Duodenal mucosa (tissue), 2 donors: ENCODE data around the gene GCGR.
A peak's percentile ranks its signal among the peaks of the same experiment; 100 is the strongest.

ENCODE experiments used
- H3K27ac ChIP-seq: one replicate; pipeline ENCODE4 v1.7.0; 2013; ENCODE audit warnings: low read depth, low read length
- H3K27me3 ChIP-seq, 2 donors: one replicate each; pipeline ENCODE4 v1.7.0; 2013; ENCODE audit warnings: low read length in 2 of 2, control low read depth in 1 of 2; ENCODE audit not compliant: insufficient read depth in 2 of 2, control insufficient read depth in 1 of 2
- H3K36me3 ChIP-seq, 2 donors: one replicate each; pipeline ENCODE4 v1.7.0; 2013; ENCODE audit warnings: low read length in 2 of 2, control low read depth in 1 of 2; ENCODE audit not compliant: insufficient read depth in 2 of 2, control insufficient read depth in 1 of 2
- H3K4me1 ChIP-seq, 2 donors: one replicate each; pipeline ENCODE4 v1.7.0; 2013; ENCODE audit warnings: low read length in 2 of 2, control low read depth in 1 of 2; ENCODE audit not compliant: insufficient read depth in 2 of 2, control insufficient read depth in 1 of 2
- H3K4me3 ChIP-seq, 2 donors: one replicate each; pipeline ENCODE4 v1.7.0; 2013; ENCODE audit warnings: low read length in 2 of 2, low read depth in 1 of 2
- H3K9ac ChIP-seq, 2 donors: one replicate each; pipeline ENCODE4 v1.7.0; 2013; ENCODE audit warnings: low read length in 2 of 2, low read depth in 1 of 2
- H3K9me3 ChIP-seq, 2 donors: one replicate each; pipeline ENCODE4 v1.7.0; 2013; ENCODE audit warnings: low read length in 2 of 2, control low read depth in 1 of 2; ENCODE audit not compliant: control insufficient read depth in 1 of 2

Gene GCGR

GRCh38 chr17:81849457-81849856, 45.5 kb downstream of the GCGR start:
- Histone ChIP-seq H3K9me3 (no peaks in the 10 kb centered on the region), H3K9ac (no peak overlapping the region), H3K27ac (no peak overlapping the region), H3K4me3 (no peak overlapping the region), H3K27me3 (no peaks in the 10 kb centered on the region), H3K36me3 (peaks cover 51 to 74% of the 10 kb centered on the region in 2 donors), H3K4me1 (no peaks in the 10 kb centered on the region)

- H3K4me1 ChIP-seq, result peaks cover 10 to 14% of the 10 kb centered on the region in 2 donors
- H3K4me3 ChIP-seq, result no peak overlapping the region
- no peaks in the 10 kb centered on the region for H3K27me3 ChIP-seq
- H3K9ac ChIP-seq, result no peak overlapping the region
- H3K36me3 ChIP-seq, result peaks cover 39 to 70% of the 10 kb centered on the region in 2 donors
- no peak overlapping the region for H3K27ac ChIP-seq
- no peaks in the 10 kb centered on the region for H3K9me3 ChIP-seq
Measured at GRCh38 chr17:81851423-81851822, 47.5 kb downstream of the GCGR start.

GRCh38 chr17:81852237-81852636, 48.3 kb downstream of the GCGR start:
- Histone ChIP-seq H3K27me3 (no peaks in the 10 kb centered on the region), H3K27ac (no peak overlapping the region), H3K4me1 (peaks cover 10 to 20% of the 10 kb centered on the region in 2 donors), H3K9ac (no peak overlapping the region), H3K36me3 (peaks cover 30 to 62% of the 10 kb centered on the region in 2 donors), H3K9me3 (no peaks in the 10 kb centered on the region), H3K4me3 (no peak overlapping the region)

- no peaks in the 10 kb centered on the region for H3K27me3 ChIP-seq
- H3K9me3 ChIP-seq, result no peaks in the 10 kb centered on the region
- H3K4me3 ChIP-seq, result peak overlapping the region in 1 of 2 donors; percentile 20
- H3K4me1 ChIP-seq, result peaks cover 31 to 45% of the 10 kb centered on the region in 2 donors
- no peak overlapping the region for H3K27ac ChIP-seq
- H3K9ac ChIP-seq, result peak overlapping the region; percentile 22 to 43
- H3K36me3 ChIP-seq, result peaks cover 36 to 65% of the 10 kb centered on the region in 2 donors
Measured at GRCh38 chr17:81854974-81855774, 51.2 kb downstream of the GCGR start.

- Histone ChIP-seq H3K27ac (no peak overlapping the region), H3K27me3 (no peaks in the 10 kb centered on the region), H3K4me1 (peaks cover 40 to 65% of the 10 kb centered on the region in 2 donors), H3K36me3 (peaks cover 21 to 47% of the 10 kb centered on the region in 2 donors), H3K9me3 (no peaks in the 10 kb centered on the region), H3K4me3 (peak overlapping the region; percentile 88 to 97), H3K9ac (peak overlapping the region; percentile 59 to 94)
Measured at GRCh38 chr17:81858170-81858966, 54.4 kb downstream of the GCGR start.

GRCh38 chr17:81858967-81859905, 55.3 kb downstream of the GCGR start:
- Histone ChIP-seq H3K4me3 (peak overlapping the region; percentile 88 to 97), H3K36me3 (peaks cover 15 to 41% of the 10 kb centered on the region in 2 donors), H3K27me3 (no peaks in the 10 kb centered on the region), H3K4me1 (peaks cover 49 to 74% of the 10 kb centered on the region in 2 donors), H3K9me3 (no peaks in the 10 kb centered on the region), H3K27ac (peak overlapping the region; percentile 90), H3K9ac (peak overlapping the region; percentile 59 to 94)

GRCh38 chr17:81859906-81860755, 56.2 kb downstream of the GCGR start, which contains the start of gene P4HB:
Gene P4HB, minus strand, starts transcription at chr17:81860535. Its CDS starts 64 bp downstream, at chr17:81860471.
- Histone ChIP-seq H3K36me3 (peaks cover 13 to 36% of the 10 kb centered on the region in 2 donors), H3K27me3 (no peaks in the 10 kb centered on the region), H3K4me3 (peak within 1 kb of the TSS; percentile 88 to 97), H3K4me1 (peaks cover 57 to 78% of the 10 kb centered on the region in 2 donors), H3K9me3 (no peaks in the 10 kb centered on the region), H3K27ac (peak within 1 kb of the TSS; percentile 98), H3K9ac (peak within 1 kb of the TSS; percentile 74 to 94)

- peak overlapping the region; percentile 74 to 89 for H3K9ac ChIP-seq
- no peaks in the 10 kb centered on the region for H3K27me3 ChIP-seq
- H3K27ac ChIP-seq, result peak overlapping the region; percentile 98
- peak overlapping the region; percentile 73 to 80 for H3K4me3 ChIP-seq
- peaks cover 54 to 78% of the 10 kb centered on the region in 2 donors for H3K4me1 ChIP-seq
- H3K9me3 ChIP-seq, result no peaks in the 10 kb centered on the region
- H3K36me3 ChIP-seq, result peaks cover 11 to 27% of the 10 kb centered on the region in 2 donors
Measured at GRCh38 chr17:81860756-81861568, 57.0 kb downstream of the GCGR start.
